CD8-positive, alpha-beta memory T cell (primary cell): ENCODE measurements around the gene CTNNA1. TPM values are rescaled to one million over a fixed set of nuclear protein-coding genes. Genes with fewer than 3 reads are reported as not detected.
"Not testable (repeated sequence)": the region's sequence is repeated elsewhere in the genome, so short reads cannot be mapped to it uniquely, and the experiment has no call there.

ENCODE experiments used
- CTCF ChIA-PET: fragments of 350-600 bp; sonication (Branson Sonifier 250); formaldehyde crosslinking; loops from one replicate; lab custom pipeline; 2021; ENCODE audit warnings: antibody characterized with exemption; lab: Charles Lee
- POLR2A ChIA-PET: fragments of 350-600 bp; sonication (Branson Sonifier 250); formaldehyde crosslinking; loops from one replicate; lab custom pipeline; 2021; ENCODE audit warnings: antibody characterized with exemption; lab: Charles Lee
- DNase-seq, 5 donors: peaks; one replicate each; pipeline versions ENCODE4 v3.0.0 to v3.0.0-alpha.2; 2020 to 2022; ENCODE audit warnings: mixed read lengths in 1 of 5
- H3K27ac ChIP-seq: one replicate; pipeline ENCODE4 v1.7.0; 2013; ENCODE audit warnings: low read depth, mild to moderate bottlenecking, low read length, moderate library complexity
- H3K27me3 ChIP-seq: 2 replicates; pipeline ENCODE4 v1.7.0; 2013; ENCODE audit warnings: low read length, mild to moderate bottlenecking; ENCODE audit not compliant: insufficient read depth, poor library complexity, severe bottlenecking
- H3K36me3 ChIP-seq: 2 replicates; pipeline ENCODE4 v1.7.0; 2013; ENCODE audit warnings: mild to moderate bottlenecking, low read length, moderate library complexity; ENCODE audit not compliant: insufficient read depth
- H3K4me1 ChIP-seq: 2 replicates; pipeline ENCODE4 v1.7.0; 2013; ENCODE audit warnings: mild to moderate bottlenecking, low read length, moderate library complexity; ENCODE audit not compliant: insufficient read depth
- H3K4me3 ChIP-seq: 2 replicates; pipeline ENCODE4 v1.7.0; 2013; ENCODE audit warnings: mild to moderate bottlenecking, low read length
- H3K9me3 ChIP-seq: 2 replicates; pipeline ENCODE4 v1.7.0; 2013; ENCODE audit warnings: mild to moderate bottlenecking, low read length
- H3K27ac Mint-ChIP-seq, 8 donors: one replicate each; pipeline ENCODE4 v1.8.0; 2020 to 2021; ENCODE audit warnings: mixed read lengths in 8 of 8, mild to moderate bottlenecking in 6 of 8, inconsistent platforms in 3 of 8, moderate library complexity in 3 of 8
- H3K27me3 Mint-ChIP-seq, 2 donors: one replicate each; pipeline ENCODE4 v1.8.0; 2020 to 2021; ENCODE audit warnings: mixed read lengths in 2 of 2, mild to moderate bottlenecking in 1 of 2, moderate library complexity in 1 of 2
- H3K36me3 Mint-ChIP-seq, 3 donors: one replicate each; pipeline ENCODE4 v1.8.0; 2020 to 2021; ENCODE audit warnings: mixed read lengths in 3 of 3, inconsistent platforms in 1 of 3, mild to moderate bottlenecking in 1 of 3
- H3K4me1 Mint-ChIP-seq, 3 donors: one replicate each; pipeline ENCODE4 v1.8.0; 2020 to 2021; ENCODE audit warnings: mixed read lengths in 3 of 3, inconsistent platforms in 1 of 3, mild to moderate bottlenecking in 1 of 3
- H3K4me3 Mint-ChIP-seq, 7 donors: one replicate each; pipeline ENCODE4 v1.8.0; 2020 to 2021; ENCODE audit warnings: mixed read lengths in 7 of 7, mild to moderate bottlenecking in 6 of 7, moderate library complexity in 4 of 7, inconsistent platforms in 2 of 7
- H3K9me3 Mint-ChIP-seq, 5 donors: one replicate each; pipeline ENCODE4 v1.8.0; 2020 to 2022; ENCODE audit warnings: mixed read lengths in 5 of 5, mild to moderate bottlenecking in 3 of 5, moderate library complexity in 2 of 5, inconsistent platforms in 1 of 5
- polyA plus RNA-seq: library from polyadenylated mRNA; unstranded; fragments of 300-500 nt; fragmentation: Illumina TruSeq; gene quantifications from one replicate; pipeline ENCODE4 v1.2.3, GENCODE V29; 2021
- total RNA-seq, 2 experiments: library from RNA; stranded (reverse); gene quantifications; one replicate each; pipeline ENCODE4 v1.2.3, GENCODE V29; 2021

CTNNA1 gene
- total and polyA plus RNA-seq, 3 experiments from 2014 or later: 6.5 to 97.2 (median 89.0) TPM

GRCh38 chr5:138726848-138727247, 26.4 kb upstream of the CTNNA1 start:
- H3K27ac ChIP-seq: no peak overlapping the region
- H3K4me1 ChIP-seq: peaks cover 4% of the 10 kb centered on the region
- Mint-ChIP-seq H3K4me3 (no peak overlapping the region), H3K4me1 (peaks cover 11 to 22% (median 14%) of the 10 kb centered on the region in 3 donors), H3K9me3 (no peaks in the 10 kb centered on the region), H3K27ac (no peak overlapping the region), H3K27me3 (peaks cover 16 to 41% of the 10 kb centered on the region in 2 donors), H3K36me3 (peaks cover 0 to 2% (median 0%) of the 10 kb centered on the region in 3 donors)
- H3K36me3 ChIP-seq: no peaks in the 10 kb centered on the region
- DNase-seq: no peak
- no peaks in the 10 kb centered on the region for H3K27me3 ChIP-seq
- CTCF ChIA-PET: no interaction called here
- H3K9me3 ChIP-seq: no peaks in the 10 kb centered on the region
- H3K4me3 ChIP-seq: no peak overlapping the region
- POLR2A ChIA-PET: no interaction called here

GRCh38 chr5:138730496-138730895, 22.7 kb upstream of the CTNNA1 start:
- H3K4me1 ChIP-seq, H3K9me3 ChIP-seq, POLR2A ChIA-PET, H3K36me3 ChIP-seq, H3K9me3 Mint-ChIP-seq, H3K4me3 Mint-ChIP-seq, CTCF ChIA-PET, H3K27ac Mint-ChIP-seq, H3K27me3 ChIP-seq, DNase-seq, H3K4me3 ChIP-seq, H3K27ac ChIP-seq, H3K36me3 Mint-ChIP-seq: not testable (repeated sequence)
- Mint-ChIP-seq H3K27me3 (peaks cover 12 to 36% of the 10 kb centered on the region in 2 donors), H3K4me1 (peaks cover 11 to 22% (median 13%) of the 10 kb centered on the region in 3 donors)

GRCh38 chr5:138732466-138732865, 20.8 kb upstream of the CTNNA1 start:
- Mint-ChIP-seq H3K9me3 (no peaks in the 10 kb centered on the region), H3K27ac (no peak overlapping the region), H3K27me3 (peaks cover 2 to 39% of the 10 kb centered on the region in 2 donors), H3K36me3 (no peaks in the 10 kb centered on the region), H3K4me3 (no peak overlapping the region), H3K4me1 (peaks cover 2 to 6% (median 2%) of the 10 kb centered on the region in 3 donors)
- Histone ChIP-seq H3K4me1 (no peaks in the 10 kb centered on the region), H3K36me3 (no peaks in the 10 kb centered on the region), H3K9me3 (no peaks in the 10 kb centered on the region), H3K4me3 (no peak overlapping the region), H3K27me3 (no peaks in the 10 kb centered on the region), H3K27ac (no peak overlapping the region)
- CTCF ChIA-PET: no interaction called here
- POLR2A ChIA-PET: no interaction called here
- DNase-seq: no peak

- H3K27ac ChIP-seq: no peak overlapping the region
- no peaks in the 10 kb centered on the region for H3K9me3 Mint-ChIP-seq
- DNase-seq: no peak
- no peaks in the 10 kb centered on the region for H3K36me3 ChIP-seq
- no peak overlapping the region for H3K4me3 Mint-ChIP-seq
- H3K4me1 ChIP-seq: no peaks in the 10 kb centered on the region
- H3K27me3 ChIP-seq: no peaks in the 10 kb centered on the region
- H3K27ac Mint-ChIP-seq: no peak overlapping the region
- POLR2A ChIA-PET: no interaction called here
- peaks cover 2 to 38% of the 10 kb centered on the region in 2 donors for H3K27me3 Mint-ChIP-seq
- H3K4me1 Mint-ChIP-seq: peaks cover 0 to 2% (median 1%) of the 10 kb centered on the region in 3 donors
- no peak overlapping the region for H3K4me3 ChIP-seq
- CTCF ChIA-PET: no interaction called here
- no peaks in the 10 kb centered on the region for H3K36me3 Mint-ChIP-seq
- H3K9me3 ChIP-seq: no peaks in the 10 kb centered on the region
Measured at GRCh38 chr5:138732933-138733332, 20.3 kb upstream of the CTNNA1 start.

GRCh38 chr5:138733509-138733908, 19.7 kb upstream of the CTNNA1 start:
- no peaks in the 10 kb centered on the region for H3K36me3 ChIP-seq
- no peaks in the 10 kb centered on the region for H3K4me1 ChIP-seq
- no peak overlapping the region for H3K27ac ChIP-seq
- ChIA-PET CTCF (no interaction called here), POLR2A (no interaction called here)
- no peak overlapping the region for H3K27ac Mint-ChIP-seq
- no peaks in the 10 kb centered on the region for H3K27me3 ChIP-seq
- H3K27me3 Mint-ChIP-seq: peaks cover 2 to 35% of the 10 kb centered on the region in 2 donors
- no peak overlapping the region for H3K4me3 Mint-ChIP-seq
- no peaks in the 10 kb centered on the region for H3K9me3 ChIP-seq
- no peak for DNase-seq
- H3K9me3 Mint-ChIP-seq: no peaks in the 10 kb centered on the region
- H3K4me3 ChIP-seq: no peak overlapping the region
- peaks cover 0 to 2% (median 0%) of the 10 kb centered on the region in 3 donors for H3K36me3 Mint-ChIP-seq
- peaks cover 0 to 1% (median 0%) of the 10 kb centered on the region in 3 donors for H3K4me1 Mint-ChIP-seq

GRCh38 chr5:138736293-138736692, 16.9 kb upstream of the CTNNA1 start:
- Histone ChIP-seq H3K4me1 (no peaks in the 10 kb centered on the region), H3K27me3 (no peaks in the 10 kb centered on the region), H3K27ac (no peak overlapping the region), H3K36me3 (no peaks in the 10 kb centered on the region), H3K4me3 (no peak overlapping the region), H3K9me3 (no peaks in the 10 kb centered on the region)
- H3K4me3 Mint-ChIP-seq: no peak overlapping the region
- H3K9me3 Mint-ChIP-seq: no peaks in the 10 kb centered on the region
- H3K27ac Mint-ChIP-seq: no peak overlapping the region
- ChIA-PET CTCF (no interaction called here), POLR2A (interaction anchor here (0.6 kb wide), 1 partner anchor 14 kb away, joined by 3 read pairs; no protein-coding TSS in a partner anchor)
- peaks cover 0 to 2% (median 0%) of the 10 kb centered on the region in 3 donors for H3K36me3 Mint-ChIP-seq
- peaks cover 3 to 28% of the 10 kb centered on the region in 2 donors for H3K27me3 Mint-ChIP-seq
- peaks cover 0 to under 1% (median 0%) of the 10 kb centered on the region in 3 donors for H3K4me1 Mint-ChIP-seq
- no peak for DNase-seq

GRCh38 chr5:138737494-138738265, 15.5 kb upstream of the CTNNA1 start:
- H3K36me3 ChIP-seq: no peaks in the 10 kb centered on the region
- no peak overlapping the region for H3K27ac ChIP-seq
- ChIA-PET POLR2A (no interaction called here), CTCF (no interaction called here)
- Mint-ChIP-seq H3K4me3 (no peak overlapping the region), H3K9me3 (no peaks in the 10 kb centered on the region), H3K27me3 (peaks cover 4 to 28% of the 10 kb centered on the region in 2 donors), H3K4me1 (peaks cover 4 to 11% (median 10%) of the 10 kb centered on the region in 3 donors), H3K36me3 (peaks cover 0 to 2% (median 0%) of the 10 kb centered on the region in 3 donors), H3K27ac (peak overlapping the region in 1 of 8 donors; percentile 15)
- H3K9me3 ChIP-seq: no peaks in the 10 kb centered on the region
- DNase-seq: no peak
- no peak overlapping the region for H3K4me3 ChIP-seq
- H3K4me1 ChIP-seq: peaks cover 4% of the 10 kb centered on the region
- no peaks in the 10 kb centered on the region for H3K27me3 ChIP-seq

GRCh38 chr5:138738399-138738798, 14.8 kb upstream of the CTNNA1 start:
- Histone ChIP-seq H3K27ac (no peak overlapping the region), H3K27me3 (no peaks in the 10 kb centered on the region), H3K9me3 (no peaks in the 10 kb centered on the region), H3K36me3 (no peaks in the 10 kb centered on the region), H3K4me1 (peaks cover 4% of the 10 kb centered on the region), H3K4me3 (no peak overlapping the region)
- Mint-ChIP-seq H3K9me3 (no peaks in the 10 kb centered on the region), H3K27ac (no peak overlapping the region), H3K4me3 (no peak overlapping the region), H3K27me3 (peaks cover 4 to 22% of the 10 kb centered on the region in 2 donors), H3K36me3 (peaks cover 0 to 2% (median 0%) of the 10 kb centered on the region in 3 donors), H3K4me1 (peaks cover 5 to 12% (median 12%) of the 10 kb centered on the region in 3 donors)
- no peak for DNase-seq
- ChIA-PET CTCF (no interaction called here), POLR2A (no interaction called here)
